ENCODE data around the gene GARNL3.

- no peak for TF ChIP-seq EZH2phosphoT487 (IDR thresholded peaks at IDR 0.05; ENCODE audit: borderline replicate concordance, low read length)
- TF ChIP-seq CTCF (conservative IDR thresholded peaks at IDR 0.05; ENCODE audit: low read depth, low read length): no peak
- no peak for TF ChIP-seq EZH2 (IDR thresholded peaks at IDR 0.05; ENCODE audit: low read length, unreplicated experiment)
These were observed 3.4 kb downstream of the GARNL3 start for GRCh38 chr9:127267793-127268525.

All from PC-3 (cell line).